ENCODE data around the gene RARB.

DNA sequence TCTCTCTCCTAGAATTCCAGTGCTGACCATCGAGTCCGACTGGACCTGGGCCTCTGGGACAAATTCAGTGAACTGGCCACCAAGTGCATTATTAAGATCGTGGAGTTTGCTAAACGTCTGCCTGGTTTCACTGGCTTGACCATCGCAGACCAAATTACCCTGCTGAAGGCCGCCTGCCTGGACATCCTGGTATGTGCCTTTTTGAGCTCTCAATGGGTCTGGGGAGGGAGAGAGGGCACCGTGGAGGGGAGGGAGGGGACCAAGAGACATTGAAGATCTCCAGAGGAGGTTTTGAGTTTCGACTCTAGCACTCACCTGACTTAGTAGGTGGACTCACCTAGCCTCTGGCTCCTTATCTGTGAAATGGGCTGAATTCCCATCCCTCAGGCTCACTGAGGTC lies 152.5 kb downstream of the RARB start:
- TF ChIP-seq, protein P1, sequence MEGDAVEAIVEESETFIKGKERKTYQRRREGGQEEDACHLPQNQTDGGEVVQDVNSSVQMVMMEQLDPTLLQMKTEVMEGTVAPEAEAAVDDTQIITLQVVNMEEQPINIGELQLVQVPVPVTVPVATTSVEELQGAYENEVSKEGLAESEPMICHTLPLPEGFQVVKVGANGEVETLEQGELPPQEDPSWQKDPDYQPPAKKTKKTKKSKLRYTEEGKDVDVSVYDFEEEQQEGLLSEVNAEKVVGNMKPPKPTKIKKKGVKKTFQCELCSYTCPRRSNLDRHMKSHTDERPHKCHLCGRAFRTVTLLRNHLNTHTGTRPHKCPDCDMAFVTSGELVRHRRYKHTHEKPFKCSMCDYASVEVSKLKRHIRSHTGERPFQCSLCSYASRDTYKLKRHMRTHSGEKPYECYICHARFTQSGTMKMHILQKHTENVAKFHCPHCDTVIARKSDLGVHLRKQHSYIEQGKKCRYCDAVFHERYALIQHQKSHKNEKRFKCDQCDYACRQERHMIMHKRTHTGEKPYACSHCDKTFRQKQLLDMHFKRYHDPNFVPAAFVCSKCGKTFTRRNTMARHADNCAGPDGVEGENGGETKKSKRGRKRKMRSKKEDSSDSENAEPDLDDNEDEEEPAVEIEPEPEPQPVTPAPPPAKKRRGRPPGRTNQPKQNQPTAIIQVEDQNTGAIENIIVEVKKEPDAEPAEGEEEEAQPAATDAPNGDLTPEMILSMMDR (IDR thresholded peaks at IDR 0.05 in 8 of 11, conservative IDR thresholded peaks at IDR 0.05 in 3 of 11) = no peak
- no peak for TF ChIP-seq POLR2A (IDR thresholded peaks at IDR 0.05)
